CD4-positive, alpha-beta T cell treated with Interferon alpha-2 for 1 hour (primary cell): ENCODE results near the gene NTF3.
"Not testable (repeated sequence)": the region's sequence is repeated elsewhere in the genome, so short reads cannot be mapped to it uniquely, and the experiment has no call there.

ENCODE experiments used
- DNase-seq, 2 donors: peaks; one replicate each; pipeline ENCODE4 v3.0.0-alpha.2; 2020 to 2022

NTF3 gene

DNA sequence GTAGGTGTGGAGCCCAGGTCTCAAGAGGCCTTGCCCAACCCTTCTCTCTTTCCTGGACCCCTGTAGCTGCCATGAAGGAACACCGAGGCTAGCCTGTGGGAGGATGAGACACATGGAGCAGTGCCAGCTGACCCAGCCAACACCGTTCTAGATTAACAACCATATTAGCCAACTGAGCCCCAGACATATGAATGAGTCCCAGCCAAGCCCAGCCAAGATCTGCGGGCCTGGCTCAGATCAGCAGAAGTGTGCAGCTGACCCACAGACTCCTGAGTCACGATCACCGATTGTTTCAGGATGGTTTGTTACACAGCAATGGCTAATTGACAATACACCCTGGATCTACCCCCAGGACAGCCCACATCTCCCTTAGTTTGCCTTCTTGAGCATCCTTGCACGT is 82.1 kb downstream of the NTF3 start:
- no peak for DNase-seq

DNA sequence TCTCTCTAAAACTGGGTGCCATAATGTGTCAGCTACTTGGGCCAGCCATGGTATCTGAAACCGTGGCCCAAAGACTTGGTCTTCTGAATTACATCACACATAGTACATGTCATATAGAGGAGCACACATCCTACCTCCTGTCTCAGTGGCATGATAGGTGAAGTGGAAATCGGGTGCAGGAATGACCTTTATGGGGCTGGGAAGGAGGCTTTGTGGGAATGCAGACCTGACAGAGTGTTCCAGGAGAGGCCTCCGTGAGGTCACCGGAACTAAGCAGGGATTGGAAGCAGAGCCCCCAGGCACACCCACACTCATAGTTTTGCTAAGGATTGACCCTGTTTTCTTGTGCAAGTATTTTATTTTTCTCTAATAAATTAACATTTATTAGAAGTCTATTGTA is 82.6 kb downstream of the NTF3 start:
- DNase-seq, result no peak

DNA sequence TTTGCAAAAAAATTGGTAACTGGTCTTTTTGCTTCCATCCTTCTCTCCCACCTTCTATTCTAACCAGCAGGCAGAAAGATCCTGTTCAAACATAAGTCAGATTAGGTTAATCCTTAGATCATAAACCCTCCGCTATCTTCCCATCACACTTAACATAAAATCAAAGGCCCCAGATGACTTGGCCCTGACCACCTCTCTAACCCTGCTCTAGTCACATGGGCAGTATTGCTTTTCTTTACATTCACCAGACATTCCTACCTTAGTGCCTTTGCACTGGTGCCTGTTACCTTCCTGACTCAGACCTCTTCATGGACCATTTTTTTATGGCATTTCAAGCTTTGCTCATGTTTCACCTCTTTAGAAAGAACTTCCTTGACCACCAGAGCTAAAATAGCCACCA is 83.5 kb downstream of the NTF3 start:
- no peak for DNase-seq

DNA sequence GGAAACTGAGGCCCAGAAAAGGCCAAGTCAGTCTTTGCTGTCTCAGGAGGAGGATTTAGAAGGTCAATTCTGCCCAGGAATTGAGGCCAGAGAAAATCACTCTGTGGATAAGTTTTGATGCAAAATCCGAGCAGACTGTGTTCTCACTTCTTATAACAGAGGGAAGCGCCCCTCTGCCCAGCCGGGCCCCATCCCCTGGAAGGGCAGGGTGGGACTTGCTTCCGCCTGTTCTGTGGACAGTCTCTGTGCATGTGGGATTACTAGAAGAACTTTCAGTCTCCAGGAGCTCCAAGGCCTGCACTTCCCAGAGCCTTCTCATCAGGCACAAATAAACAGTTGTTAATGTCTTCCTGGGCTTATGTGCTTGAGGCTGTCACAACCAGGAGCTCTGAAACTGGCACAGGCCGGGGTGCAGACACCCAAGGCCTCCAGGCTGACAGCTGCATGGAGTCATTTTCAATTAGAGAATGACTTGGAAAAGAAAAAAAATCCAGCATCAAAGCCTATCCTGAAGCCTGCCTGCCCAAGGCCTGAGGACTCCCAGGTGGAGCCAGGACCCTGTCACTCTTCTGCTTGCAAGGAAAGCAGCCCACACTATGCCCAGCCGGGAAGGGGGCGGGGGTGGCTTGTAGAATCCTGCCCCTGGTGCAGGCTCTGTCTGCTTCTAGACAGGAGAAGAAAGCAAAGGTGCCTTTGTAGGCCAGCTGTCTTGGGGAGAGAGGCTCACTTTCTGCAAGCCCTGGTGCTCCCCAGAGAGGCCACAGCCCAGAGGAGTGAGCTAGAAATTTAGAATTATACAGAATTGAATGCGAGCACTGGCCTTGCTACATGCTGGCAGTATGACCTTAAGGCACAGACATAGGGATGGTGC is 84.7 kb downstream of the NTF3 start:
- DNase-seq, result no peak

DNA sequence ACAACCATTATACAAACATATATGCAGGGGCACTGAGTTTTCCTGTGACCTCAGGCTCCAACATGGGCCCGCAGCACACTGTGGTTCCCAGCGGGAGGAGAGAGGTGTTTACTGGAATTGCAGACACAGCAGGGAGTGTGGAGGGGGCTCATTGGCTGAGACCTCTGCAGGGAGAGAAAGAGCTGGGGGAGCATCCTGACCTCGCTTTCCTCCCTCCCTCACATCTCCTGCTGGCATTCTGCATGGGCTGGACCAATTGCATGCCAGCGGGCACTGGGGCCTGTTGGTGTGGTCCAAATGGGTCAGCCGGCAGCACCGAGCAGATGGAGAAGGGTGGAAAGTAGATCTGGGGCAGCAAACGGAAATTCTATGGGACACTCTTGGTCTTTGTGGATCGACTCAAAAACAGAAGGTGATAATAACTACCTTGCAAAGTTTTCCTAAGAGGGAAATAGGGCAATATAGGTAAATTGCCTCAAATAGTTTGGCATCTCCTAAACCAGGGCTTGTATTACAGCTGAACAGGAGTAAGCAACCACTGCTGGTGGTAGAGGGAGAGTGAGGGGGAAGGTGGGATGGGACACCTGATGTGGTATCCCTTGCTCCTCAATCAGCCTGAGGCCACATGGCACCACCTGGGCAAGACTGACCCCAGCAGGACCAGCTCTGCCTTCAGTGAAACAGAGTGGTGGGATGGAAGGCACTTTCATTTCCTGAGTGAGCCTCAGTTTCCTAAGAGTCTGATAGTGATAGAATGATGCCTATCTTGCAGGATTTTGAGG is 86.9 kb downstream of the NTF3 start:
- no peak for DNase-seq

DNA sequence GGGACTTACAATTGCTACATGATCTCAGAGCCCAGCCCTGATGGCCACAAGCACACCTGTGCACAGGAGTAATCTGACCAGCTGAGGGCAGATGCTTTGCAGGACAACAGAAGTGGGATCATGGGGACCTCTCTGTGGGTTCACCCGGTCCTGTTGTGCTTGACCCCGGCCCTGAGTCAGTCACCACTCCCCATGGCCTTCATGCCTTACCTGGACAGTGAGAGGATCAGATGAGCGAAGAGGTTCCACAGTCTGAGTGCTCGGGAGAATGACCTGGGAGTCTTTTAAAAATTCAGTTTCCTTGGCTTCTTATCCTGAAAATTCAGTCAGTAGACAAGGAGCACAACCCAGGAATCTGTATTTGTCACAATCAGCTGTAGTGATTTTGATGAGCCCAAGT is 88.1 kb downstream of the NTF3 start:
- no peak for DNase-seq

DNA sequence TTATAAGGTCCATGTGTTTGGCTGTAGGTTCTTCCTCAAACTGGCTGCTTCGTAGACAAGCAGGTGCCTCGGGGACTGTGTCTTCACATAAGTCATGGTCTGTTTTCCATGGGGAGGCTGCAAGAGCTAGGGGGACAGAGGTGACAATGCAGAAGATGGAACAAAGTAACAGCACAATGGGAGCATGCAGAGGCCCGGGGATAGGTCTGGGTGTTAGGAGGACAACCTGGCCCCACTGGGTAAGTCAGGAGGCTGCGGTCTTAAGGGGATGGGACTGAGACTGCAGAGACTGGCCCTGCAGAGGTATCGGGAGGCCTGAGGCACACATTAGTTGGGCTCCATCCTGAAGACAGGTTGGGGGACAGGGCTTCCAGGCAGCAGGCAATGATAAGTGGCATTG is 88.9 kb downstream of the NTF3 start:
- DNase-seq, result no peak

DNA sequence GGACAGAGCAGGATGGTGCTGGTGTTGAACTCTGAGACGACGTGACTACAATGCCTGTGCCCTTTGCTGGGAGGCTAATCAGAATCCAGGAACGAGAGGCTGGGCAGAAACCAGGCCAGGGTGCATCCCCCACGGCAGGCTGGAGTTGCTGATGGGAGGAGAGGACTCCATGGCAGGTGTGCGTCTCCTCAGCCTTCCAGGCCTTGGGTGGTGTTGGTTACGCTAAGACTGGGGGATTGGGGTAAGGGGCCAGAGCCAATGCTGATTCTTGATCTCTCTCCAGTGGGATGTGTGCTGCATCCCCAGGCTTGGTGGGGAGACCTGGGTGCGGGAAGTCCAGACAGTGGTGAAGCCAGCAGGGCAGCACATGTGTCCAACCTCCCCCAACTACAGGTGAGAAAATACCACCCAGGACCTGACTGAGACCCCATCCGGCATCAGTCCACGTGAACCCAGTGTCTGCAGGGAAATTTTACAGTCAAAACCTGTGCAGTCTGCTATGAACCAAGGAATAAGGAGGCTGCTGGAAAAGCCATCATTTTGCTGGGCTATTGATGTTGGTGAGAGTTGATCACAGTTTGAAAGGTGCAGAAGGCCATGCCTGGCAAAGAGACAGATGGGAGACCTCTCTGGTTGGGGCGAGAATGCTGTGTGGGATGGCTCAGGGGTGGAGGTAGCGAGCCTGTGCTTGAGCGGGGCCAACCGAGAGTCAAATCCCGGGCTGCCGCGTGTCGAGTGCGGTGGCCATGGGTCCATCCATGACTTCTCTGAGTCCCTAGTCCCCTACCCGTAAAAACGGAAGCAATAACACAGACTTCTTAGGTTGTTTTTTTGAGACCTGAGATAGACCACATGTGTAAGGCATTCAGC is 89.8 kb downstream of the NTF3 start:
- no peak for DNase-seq

DNA sequence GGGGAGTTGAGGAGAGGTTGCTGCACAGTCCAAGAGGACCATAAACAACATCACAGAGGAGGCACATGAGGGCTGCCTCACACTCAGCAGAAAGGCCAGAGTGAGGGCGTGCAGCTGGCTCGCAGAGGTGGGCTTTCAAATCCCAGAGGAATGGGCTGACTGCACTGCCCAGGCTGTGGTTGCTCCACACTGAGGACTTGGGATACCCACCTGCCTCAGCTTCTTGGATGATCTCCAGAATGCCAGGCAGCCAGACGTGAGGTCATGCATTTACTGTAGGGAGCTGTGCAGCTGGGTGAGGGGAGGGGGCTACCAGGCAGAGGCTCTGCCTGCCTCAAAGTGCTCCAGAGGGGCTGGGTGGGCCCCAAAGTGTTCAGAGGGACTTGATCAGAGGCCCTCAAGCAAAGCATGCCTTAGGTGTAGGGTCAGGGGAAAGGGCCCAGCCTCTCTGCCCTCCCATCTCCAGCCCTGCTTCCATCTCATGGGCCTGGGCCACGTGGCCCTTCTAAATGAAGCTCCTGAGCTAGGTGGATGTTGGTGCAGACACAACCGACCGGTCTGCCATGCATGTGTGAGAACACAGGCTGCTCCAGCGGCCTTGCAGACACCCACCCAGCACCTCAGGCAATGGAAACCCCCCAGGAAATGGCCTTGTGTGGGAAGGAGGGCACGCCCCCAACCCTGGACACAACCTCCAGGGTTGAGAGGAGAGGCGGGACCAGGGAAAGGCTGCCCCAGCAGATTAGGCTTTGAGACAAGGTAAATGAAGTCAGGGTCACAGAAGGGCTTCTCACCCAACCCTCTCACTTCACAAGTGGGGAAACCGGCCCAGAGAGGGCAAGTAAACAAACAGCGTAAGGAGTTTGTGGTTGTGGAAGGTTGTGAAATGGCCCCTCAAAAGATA is 90.8 kb downstream of the NTF3 start:
- DNase-seq, result no peak

DNA sequence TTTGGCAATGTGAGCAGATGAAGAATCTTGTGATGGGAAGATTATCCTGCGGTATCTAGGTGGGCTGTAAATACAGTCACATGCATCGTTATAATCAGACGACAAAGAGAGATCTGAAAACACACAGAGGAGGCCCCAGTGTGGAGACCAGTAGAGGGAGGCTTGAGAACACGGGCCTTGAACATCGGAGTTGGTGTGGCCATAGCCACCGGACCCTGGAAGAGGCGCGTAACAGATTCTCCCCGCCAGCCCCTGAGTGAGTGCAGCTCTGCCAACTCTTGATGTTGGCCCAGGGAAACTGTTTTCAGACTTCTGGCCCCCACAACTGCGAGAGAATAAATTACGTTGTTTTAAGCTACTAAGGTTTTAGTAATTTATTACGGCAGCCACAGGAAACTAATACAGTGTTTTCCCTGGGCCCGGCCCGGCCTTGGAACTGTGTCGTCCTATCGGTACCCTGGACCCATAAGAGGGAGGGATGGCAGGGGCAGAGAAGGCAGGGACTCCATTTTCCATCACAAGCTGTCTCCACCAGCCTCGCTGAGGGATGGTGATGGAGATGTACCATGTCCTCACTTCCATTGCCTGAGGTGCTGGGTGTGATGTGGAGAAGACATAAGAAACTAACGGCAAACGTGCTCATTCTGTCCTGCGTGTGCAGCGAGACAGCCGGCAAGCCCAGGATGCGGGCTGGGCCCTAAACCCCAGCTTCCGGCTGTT is 91.6 kb downstream of the NTF3 start:
- no peak for DNase-seq

DNA sequence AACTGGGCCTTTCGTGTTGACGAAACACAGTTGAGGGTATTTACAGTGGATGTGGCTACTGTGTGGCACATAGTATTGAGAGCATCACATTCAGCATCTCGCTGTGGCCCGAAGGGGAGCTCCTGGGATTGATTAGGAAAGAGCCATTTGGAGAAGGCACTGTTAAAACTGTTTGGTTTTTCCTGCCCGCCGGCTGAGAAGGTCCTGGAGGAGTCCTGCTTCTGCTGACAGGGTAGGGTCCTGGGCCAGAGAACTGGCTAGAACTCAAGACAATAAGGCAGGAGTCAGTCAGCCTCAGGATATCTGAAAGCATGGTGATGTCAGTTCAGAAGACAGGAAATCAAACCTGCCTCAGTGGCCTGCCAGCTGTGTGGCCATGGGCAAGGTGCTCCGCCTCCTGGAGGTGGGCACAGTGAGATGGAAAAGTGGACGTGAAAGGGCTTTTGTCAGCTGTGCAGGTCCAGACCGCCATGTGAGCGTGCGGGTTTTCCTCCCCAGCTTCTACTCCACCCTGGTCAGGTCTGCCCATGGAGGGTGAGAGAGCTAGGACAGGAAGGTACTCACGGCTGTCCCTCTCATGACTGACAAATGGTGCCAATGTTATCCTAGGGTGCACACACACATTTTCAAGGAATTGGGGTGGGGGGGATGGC is 92.3 kb downstream of the NTF3 start:
- DNase-seq, result no peak

DNA sequence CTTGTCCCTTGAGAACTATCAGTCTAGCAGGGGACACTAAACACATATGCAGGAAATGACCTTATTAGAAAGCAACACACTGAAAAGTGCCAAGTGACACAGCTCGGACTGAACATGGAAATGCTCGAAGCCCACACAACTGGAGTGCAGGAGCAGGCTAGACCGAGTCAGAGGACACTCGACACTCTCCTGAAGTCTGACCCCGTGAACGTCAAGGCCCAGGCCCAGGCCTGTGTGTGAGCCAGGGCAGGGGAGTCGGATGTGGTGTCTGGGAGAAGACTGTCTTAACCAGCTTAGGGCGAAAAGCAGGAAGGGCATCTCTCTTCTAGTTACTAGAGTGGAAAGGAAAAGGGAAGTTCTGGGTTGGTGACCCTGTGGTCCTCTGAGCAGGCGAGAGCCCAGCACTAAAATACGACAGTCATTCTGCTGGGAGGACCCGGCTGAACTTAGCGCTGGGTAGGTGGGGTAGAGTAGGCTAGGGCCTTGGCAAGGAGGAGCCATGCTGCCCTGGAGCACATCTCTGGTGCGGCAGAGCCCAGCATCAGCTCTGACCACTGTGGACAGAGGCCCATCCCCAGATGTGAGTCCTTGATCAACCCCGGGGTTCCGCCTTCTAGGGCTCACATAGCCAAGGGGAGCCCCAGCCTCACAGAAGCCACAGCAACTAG is 93.0 kb downstream of the NTF3 start:
- no peak for DNase-seq

DNA sequence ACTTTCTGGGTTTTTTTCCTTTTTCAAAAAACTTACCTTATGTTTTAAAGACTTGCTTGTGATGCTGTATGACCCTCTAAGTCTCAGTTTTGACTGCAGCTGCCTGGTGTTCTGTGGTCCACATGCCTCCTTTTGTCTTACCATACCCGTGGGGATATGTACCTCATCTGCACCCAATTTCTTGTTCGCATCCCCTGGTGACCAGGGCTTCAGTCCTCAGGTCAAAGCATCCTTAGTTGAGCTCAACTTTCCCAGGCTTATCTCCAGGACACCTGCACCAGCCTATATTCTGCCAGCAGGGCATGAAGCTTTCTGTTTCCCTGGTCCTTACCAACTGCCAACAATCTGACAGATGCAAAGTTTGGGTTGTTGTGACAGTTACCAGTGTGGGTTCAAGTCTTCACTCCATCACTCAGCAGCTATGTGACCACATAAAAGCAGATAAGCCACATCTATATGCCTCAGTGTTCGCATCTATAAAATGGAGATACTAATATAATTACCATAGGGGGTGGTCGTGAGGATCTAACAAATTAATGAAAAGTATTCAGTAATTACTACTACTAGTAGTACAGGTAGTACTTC is 94.0 kb downstream of the NTF3 start:
- no peak for DNase-seq

DNA sequence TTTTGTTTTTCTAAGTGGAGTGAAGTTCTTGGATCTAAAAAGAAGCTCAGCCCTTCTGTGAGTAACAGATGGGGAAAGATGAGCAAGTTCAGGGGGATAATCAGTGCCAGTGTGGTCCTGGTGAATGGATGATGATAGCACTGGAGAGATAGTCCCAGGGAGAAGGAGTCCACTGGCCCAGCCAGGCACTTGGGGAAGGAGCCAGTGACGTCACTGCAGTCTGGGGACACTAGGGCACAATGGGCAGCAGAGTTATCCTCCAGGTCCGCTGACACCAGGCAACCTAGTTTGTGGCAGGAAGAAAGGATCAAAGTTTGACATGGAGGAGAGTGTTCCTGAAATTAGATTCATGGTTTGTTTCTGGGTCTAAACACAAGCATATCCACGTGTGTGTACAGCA is 101.5 kb downstream of the NTF3 start:
- no peak for DNase-seq

DNA sequence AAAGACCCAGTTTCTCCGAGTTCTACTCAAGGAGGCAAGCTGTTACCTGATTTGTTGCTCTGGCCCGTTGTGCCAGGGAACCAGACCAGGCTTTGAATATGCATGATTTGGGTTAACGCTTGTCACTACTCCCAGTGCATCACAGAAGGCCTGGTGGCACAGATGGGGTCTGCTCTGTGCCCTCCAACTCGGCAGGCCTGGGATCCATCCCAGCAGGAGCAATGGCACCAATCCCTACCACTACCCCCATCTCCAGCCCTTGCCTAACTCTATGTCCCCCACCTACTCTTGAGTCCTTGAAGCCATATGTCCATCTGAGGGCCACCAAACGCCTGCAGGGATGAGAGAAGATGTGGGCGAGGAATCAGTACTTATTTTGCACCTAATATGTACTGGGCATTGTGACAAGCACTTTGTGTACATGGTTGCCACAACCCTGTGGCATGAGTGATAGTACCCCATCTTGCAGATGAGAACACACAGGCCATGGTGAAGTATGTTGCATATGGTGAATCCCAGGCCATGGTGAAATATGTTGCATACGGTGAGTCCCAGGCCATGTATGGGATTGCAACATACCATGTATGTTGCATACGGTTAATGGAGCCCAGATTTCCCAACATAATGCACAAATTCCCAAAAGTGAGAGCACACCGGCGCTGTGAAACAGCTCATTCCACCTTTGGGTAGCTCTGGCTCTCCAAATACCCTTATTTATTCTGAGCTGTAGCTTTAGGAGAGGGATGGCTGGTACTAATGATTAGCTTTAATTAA is 102.7 kb downstream of the NTF3 start:
- no peak for DNase-seq

DNA sequence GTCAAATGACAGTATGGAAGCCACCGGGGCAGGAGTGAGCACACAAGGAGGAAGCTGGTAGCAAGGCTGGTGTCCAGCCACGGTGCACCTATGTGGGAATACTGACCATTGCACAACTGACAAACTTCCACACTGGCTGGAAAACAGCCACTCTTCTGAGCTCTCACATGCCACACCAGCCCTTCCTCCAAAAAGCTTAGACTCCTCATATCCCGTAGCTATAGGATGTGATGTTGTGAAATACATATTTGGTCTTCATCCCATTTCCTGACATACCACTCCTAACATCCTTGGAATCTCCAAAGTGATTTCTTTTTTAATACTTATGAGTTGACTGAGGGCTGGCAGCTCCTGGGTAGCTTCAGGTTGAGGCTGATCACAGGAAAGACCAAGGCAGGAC is 103.6 kb downstream of the NTF3 start:
- no peak for DNase-seq

DNA sequence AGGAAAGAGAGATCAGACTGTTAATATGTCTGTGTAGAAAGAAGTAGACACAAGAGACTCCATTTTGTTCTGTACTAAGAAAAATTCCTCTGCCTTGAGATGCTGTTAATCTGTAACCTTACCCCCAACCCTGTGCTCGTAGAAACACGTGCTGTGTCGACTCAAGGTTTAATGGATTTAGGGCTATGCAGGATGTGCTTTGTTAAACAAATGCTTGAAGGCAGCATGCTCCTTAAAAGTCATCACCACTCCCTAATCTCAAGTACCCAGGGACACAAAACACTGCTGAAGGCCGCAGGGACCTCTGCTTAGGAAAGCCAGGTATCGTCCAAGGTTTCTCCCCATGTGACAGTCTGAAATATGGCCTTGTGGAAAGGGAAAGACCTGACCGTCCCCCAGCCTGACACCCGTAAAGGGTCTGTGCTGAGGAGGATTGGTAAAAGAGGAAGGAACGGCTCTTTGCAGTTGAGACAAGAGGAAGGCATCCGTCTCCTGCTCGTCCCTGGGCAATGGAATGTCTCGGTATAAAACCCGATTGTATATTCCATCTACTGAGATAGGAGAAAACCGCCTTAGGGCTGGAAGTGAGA is 105.2 kb downstream of the NTF3 start:
- DNase-seq, result not testable (repeated sequence)

DNA sequence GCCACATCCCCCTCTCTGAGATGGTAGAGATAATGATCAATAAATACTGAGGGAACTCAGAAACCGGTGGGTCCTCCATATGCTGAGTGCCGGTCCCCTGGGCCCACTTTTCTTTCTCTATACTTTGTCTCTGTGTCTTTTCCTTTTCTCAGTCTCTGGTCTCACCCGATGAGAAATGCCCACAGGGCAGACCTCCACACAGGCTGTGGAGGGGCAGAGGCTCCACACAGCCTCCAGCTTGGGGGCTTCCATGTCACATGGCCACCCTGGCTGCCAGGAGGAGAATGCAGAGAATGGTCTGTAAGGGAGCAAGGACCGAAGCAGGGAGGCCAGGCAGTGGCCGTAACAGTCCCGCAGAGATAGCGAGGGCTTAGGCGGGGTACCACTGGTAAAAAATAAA is 105.9 kb downstream of the NTF3 start:
- DNase-seq, result no peak
